ENCODE results near the gene FAM13B. TPM values are rescaled to one million over a fixed set of nuclear protein-coding genes. Genes with fewer than 3 reads are reported as not detected.

The FAM13B gene
- 10 to 100 TPM; 31.0 to 45.8 TPM for total RNA-seq

DNA sequence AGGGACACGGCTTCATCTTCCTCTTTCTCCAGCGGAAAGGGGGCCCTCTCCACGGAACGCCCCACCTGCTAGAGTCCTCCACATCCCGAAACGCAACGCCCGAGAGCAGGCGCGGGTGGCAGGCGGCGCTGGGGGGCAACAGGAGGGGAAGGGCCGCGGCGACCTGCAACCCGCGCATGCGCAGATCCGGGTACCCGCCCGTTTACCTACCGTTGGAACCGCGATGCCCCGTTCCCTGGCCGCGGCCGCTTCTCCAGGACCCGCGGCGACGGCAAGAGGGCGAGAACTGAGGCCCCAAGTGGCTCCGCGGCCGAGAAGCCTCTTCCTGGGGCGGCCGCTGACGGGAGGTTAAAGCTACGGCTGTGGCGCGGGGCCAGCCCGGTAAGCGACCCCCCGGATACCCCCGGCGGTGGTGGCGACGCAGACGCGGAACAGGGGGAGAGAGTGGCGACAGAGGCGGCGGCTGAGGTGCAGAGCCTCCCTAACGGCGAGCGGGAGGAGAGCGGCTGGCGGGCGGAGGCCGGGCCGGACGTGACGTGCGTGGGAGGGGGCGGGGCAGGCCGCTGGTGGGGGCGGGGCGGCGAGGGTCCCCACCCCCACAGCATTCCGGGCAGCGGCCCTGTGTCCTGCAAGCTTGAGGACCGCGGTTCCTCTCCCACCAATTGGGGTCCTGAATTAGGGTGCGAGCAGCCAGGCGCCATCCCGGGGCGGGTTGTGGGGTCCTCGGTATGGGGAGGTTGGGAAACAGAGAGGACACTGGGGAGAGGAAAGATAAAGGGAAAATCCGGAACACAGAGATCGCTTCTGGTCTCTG is at the start of gene FAM13B:
FAM13B (minus strand) TSS at position 508 of the 814 bp plus-strand sequence. CDS start 13,968 bp downstream, outside the sequence.

GRCh38 chr5:137888863-137889759 is 143.8 kb downstream of the FAM13B start, which contains the start of gene PKD2L2:
Gene PKD2L2, plus strand, starts transcription at chr5:137889457. Its CDS starts 35 bp downstream, at chr5:137889492.

Small RNA genes lying within 50 kb of the gene (small RNA-seq; reads per million reads assigned to genes)
- gene RNU6-1148P: 0 reads per million in 2 donors

Other genes starting within 250 kb of the FAM13B start
- gene MYOT, start 165.2 kb downstream of the FAM13B start, total RNA-seq: not detected
- gene PKD2L2, start 143.6 kb downstream of the FAM13B start, total RNA-seq: under 1 TPM; under 0.01 to 0.33 TPM
- gene WNT8A, start 51.0 kb upstream of the FAM13B start, total RNA-seq: not detected
- 10 to 100 TPM in 1 of 2 donors, 1 to 10 TPM in 1; 8.7 to 12.7 TPM for gene NME5, start 106.3 kb upstream of the FAM13B start, total RNA-seq
- gene BRD8, start 145.6 kb upstream of the FAM13B start, total RNA-seq: 10 to 100 TPM; 50.3 to 53.7 TPM
- 100 to 1,000 TPM in 1 of 2 donors, 10 to 100 TPM in 1; 87.4 to 102 TPM for gene KIF20A, start 146.0 kb upstream of the FAM13B start, total RNA-seq
- 10 to 100 TPM; 26.2 to 37.0 TPM for gene CDC23, start 180.2 kb upstream of the FAM13B start, total RNA-seq
- gene GFRA3, start 241.5 kb upstream of the FAM13B start, total RNA-seq: 1 to 10 TPM in 1 of 2 donors, under 1 TPM in 1; 0.67 to 1.0 TPM